Measurements from ENCODE around the gene WDR31.
"Not testable (repeated sequence)": the region's sequence is repeated elsewhere in the genome, so short reads cannot be mapped to it uniquely, and the experiment has no call there.

Gene WDR31

GRCh38 chr9:113340011-113340699, at the start of gene WDR31:
Gene WDR31, minus strand, starts transcription at chr9:113340275. Its CDS starts 8,253 bp downstream, at chr9:113332022.
- DNase-seq (ENCODE audit: insufficient read length, low spot score) (peak; percentile 89), FAIRE-seq (peak; percentile 68)

GRCh38 chr9:113389451-113389850, 49.4 kb upstream of the WDR31 start:
- DNase-seq (ENCODE audit: insufficient read length, low spot score) (no peak), FAIRE-seq (no peak)

- FAIRE-seq, result no peak
- no peak for DNase-seq (ENCODE audit: insufficient read length, low spot score)
Measured at GRCh38 chr9:113388833-113389232, 48.8 kb upstream of the WDR31 start.

DNA sequence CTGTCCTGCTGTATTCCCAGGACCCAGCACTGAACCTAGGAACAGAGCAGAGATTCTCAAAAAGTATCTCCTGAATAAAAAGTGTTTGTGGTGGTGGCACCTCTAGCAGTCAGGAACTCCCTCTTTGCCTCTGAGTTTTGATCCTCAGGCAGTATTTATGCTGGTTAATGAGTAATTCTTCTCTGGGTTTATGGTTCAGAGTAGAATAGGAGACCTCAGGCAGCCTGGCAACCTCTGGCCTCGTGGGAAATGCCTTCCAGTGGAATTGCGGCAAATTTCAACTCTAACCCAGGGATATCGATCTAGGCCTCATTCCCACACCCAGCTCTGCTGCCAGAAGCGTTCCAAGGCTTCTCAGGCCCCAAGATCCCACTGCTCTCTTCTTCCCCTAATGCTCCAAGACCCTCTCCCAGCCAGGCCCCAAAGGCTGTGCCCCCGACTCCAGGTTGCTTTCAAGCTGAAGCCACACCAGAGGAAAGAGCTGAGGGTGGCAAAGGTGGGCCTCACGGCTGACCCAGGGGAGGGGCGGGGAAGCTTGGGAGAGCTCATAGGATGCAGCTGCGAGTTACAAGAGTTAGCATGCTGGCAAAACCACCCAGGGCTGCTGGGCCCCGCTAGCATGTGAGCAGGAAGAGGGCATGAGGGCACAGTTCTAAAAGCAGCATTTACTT, 47.6 kb upstream of the WDR31 start:
- FAIRE-seq, result no peak
- no peak for DNase-seq (ENCODE audit: insufficient read length, low spot score)

DNA sequence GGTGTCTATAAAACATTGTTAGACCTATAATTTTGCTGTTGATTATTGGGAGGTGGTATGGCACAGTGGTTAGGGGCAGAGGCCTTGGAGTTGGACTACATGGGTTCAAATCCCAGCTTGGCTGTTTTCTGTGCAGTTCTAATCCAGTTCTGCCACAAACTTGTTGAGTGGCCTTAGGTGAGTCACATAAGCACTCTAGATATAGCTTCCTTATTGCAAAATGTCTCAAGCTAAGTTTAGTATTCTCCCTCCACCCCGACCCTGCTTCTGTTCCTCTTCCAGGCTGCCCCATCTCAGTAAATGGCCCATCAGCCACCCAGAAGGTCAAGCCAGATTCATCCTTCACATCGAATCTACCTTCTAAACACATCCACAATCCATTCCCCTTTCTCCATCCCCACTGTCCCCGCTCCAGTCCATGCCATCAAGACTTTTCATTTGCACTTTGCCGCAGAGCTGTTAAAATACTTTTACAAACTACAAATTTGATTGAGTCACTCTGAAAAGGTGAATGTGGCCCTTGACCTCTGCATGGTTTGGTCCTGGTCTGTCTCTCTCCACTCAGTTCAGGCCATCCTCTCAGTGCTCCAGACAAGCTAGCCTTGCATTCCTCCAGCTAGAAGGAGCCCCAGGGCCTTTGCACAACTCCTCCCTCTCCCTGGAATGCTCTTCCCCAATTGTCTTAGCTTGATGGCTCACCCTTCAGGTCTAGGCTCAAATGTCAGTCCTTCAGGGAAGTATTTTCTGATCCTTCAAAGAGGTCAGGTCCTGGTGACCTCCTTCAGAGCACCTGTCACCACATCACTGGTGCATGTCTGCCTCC, 46.7 kb upstream of the WDR31 start:
- FAIRE-seq, result no peak
- DNase-seq (ENCODE audit: insufficient read length, low spot score), result no peak

- FAIRE-seq, result no peak
- DNase-seq (ENCODE audit: insufficient read length, low spot score), result no peak
Measured at GRCh38 chr9:113381909-113382411, 41.9 kb upstream of the WDR31 start.

GRCh38 chr9:113381441-113381840, 41.4 kb upstream of the WDR31 start:
- DNase-seq (ENCODE audit: insufficient read length, low spot score); FAIRE-seq: not testable (repeated sequence)

DNA sequence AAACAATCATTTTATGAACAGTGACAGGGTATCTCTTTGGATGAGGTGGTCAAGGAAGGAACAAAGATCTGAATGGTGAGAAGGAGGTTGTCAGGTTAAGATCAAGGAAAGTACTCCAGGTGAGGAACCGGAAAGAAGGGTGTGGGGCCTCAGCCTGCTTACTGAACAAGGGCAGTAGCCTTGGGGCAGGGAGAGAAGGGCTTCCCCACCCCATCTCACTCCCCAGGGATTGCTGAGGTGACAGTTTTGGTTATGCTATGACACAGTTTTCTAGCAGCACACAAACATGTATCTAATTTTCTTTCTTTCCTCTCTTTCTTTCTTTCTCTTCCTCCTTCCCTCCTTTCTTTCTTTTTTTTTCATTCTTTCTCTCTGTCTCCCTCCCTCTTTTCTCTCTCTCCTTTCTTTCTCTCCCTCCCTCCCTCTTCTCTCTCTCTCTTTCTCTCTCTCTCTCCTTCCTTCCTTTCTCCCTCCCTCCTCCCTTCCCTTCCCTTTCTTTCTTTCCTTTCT, 40.8 kb upstream of the WDR31 start:
- peak; percentile 81 for FAIRE-seq

GRCh38 chr9:113379829-113380210, 39.7 kb upstream of the WDR31 start:
- DNase-seq (ENCODE audit: insufficient read length, low spot score); FAIRE-seq: not testable (repeated sequence)

More for the DNA sequence above, 40.8 kb upstream of the WDR31 start:
- peak; percentile 48 for DNase-seq (ENCODE audit: insufficient read length, low spot score)

GRCh38 chr9:113379094-113379828, 39.2 kb upstream of the WDR31 start:
- FAIRE-seq; DNase-seq (ENCODE audit: insufficient read length, low spot score): not testable (repeated sequence)

GRCh38 chr9:113376634-113377567, 36.8 kb upstream of the WDR31 start, which contains the start of gene HDHD3:
Gene HDHD3, minus strand, starts transcription at chr9:113376986. Its CDS starts 2,632 bp downstream, at chr9:113374354.
- DNase-seq (ENCODE audit: insufficient read length, low spot score) (peak; percentile 82), FAIRE-seq (peak; percentile 71)

GRCh38 chr9:113375057-113376023, 35.3 kb upstream of the WDR31 start:
- DNase-seq (ENCODE audit: insufficient read length, low spot score) (no peak), FAIRE-seq (no peak)

DNA sequence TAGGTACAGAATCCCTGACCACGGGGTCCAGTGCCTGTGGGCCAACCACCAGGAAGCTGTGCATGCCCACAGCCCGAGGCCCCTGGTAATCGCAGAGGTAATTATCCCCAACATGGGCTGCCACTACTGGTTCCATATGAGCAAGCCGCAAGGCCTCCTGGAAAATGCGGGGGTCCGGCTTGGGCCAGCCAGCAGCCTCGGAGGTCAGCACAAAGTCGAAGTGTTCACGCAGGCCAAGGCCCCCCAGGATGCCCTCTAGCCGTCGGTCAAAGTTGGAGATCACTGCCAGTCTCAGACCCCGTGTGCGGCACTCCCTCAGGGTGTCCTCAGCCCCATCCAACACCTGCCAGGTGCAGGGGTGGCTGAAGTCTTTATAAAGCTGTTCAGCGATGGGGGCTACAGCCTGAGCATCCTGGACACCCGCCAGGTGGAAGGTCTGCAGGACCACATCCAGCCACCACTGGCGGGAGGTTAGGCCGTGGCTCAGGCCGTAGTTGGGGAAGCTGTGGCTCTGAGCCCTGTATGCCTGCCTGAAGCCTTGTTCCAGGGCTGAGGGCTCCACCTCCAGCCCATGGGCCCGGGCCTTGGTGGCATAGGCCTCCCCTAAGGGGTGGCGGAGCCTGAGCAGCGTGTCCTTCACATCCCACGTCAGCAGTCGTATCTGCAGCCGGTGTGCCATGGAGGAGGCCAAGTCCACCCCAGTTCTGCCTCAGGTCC, 33.8 kb upstream of the WDR31 start:
- DNase-seq (ENCODE audit: insufficient read length, low spot score) (no peak), FAIRE-seq (no peak)

DNA sequence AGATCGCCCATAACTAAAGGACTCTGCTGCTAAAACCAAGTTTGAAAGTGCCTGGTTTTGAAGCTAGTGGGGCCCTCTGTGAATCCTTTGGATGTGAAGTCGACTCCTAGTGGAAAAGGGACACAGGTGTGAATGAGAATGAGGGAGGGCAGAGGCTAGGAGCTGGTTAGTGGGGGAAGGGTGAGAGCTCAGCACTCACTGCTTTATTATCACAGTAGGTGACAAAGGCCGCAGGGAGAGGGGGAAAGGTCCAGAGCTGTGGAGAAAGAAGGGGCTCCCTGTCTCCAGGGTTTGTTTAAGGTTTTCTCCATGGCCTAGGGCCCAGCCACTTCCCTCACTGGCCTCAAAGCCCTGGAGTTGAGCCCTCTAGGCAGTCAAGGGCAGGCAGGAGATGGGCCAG, 33.2 kb upstream of the WDR31 start:
- FAIRE-seq, result no peak
- DNase-seq (ENCODE audit: insufficient read length, low spot score), result no peak

- no peak for DNase-seq (ENCODE audit: insufficient read length, low spot score)
- no peak for FAIRE-seq
Measured at GRCh38 chr9:113372059-113372458, 32.0 kb upstream of the WDR31 start.

DNA sequence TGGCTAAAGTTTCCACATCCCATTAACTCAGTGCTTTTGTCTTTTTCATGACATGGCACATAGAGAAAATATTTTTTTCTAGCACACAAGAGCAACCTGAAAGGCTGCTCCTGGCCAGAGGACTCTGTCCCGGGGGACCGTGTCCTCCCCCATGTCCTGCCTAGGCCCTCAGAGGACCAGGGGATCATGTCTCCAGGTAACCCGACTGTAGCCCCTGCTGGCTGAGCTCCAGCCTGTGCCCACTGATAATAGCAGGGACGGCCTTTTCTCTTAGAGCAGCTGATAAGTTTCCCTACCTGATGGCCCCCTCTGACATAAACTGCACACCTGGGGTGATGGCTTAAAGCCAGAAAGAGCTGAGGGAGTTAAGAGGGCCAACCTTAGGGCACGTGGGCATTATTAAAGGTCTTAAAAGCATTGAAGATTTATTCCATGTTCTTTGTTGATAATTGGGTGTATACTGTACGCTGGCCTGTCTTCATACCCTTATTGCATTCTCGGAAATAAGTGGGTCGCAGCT, 30.8 kb upstream of the WDR31 start:
- no peak for FAIRE-seq
- no peak for DNase-seq (ENCODE audit: insufficient read length, low spot score)

- DNase-seq (ENCODE audit: insufficient read length, low spot score), result no peak
- no peak for FAIRE-seq
Measured at GRCh38 chr9:113369855-113370140, 29.7 kb upstream of the WDR31 start.
